OCI-LY1 (cell line): ENCODE data around the gene DNAH7.

Experiments used
- H2AFZ ChIP-seq: fragments of 200-600 bp; sonication (generic), shearing (Covaris generic); 2 replicates; pipeline ENCODE4 v1.6.0; 2014; ENCODE audit warnings: antibody characterized with exemption, mild to moderate bottlenecking, low read length
- H3F3A ChIP-seq: fragments of 200-600 bp; sonication (generic), shearing (Covaris generic); 2 replicates; pipeline ENCODE4 v1.6.0; 2014; ENCODE audit warnings: mild to moderate bottlenecking, antibody characterized with exemption, low read length, moderate library complexity; ENCODE audit not compliant: insufficient read depth
- H3K27ac ChIP-seq: fragments of 200-600 bp; sonication (generic); 2 replicates; pipeline ENCODE4 v1.5.1; 2014; ENCODE audit warnings: low read length, mixed run types, mild to moderate bottlenecking, low read depth; ENCODE audit not compliant: poor library complexity, severe bottlenecking
- H3K27me3 ChIP-seq: fragments of 200-600 bp; sonication (generic); 2 replicates; pipeline ENCODE4 v1.6.0; 2014; ENCODE audit warnings: antibody characterized with exemption, mild to moderate bottlenecking, low read length, moderate library complexity; ENCODE audit not compliant: insufficient read depth
- H3K36me3 ChIP-seq: fragments of 200-600 bp; sonication (generic); 2 replicates; pipeline ENCODE4 v1.6.1; 2014; ENCODE audit warnings: mild to moderate bottlenecking, antibody characterized with exemption, low read length, moderate library complexity, mixed read lengths; ENCODE audit not compliant: insufficient read depth
- H3K4me1 ChIP-seq: fragments of 200-600 bp; sonication (generic); 2 replicates; pipeline ENCODE4 v1.5.1; 2014; ENCODE audit warnings: mild to moderate bottlenecking, low read length, moderate library complexity; ENCODE audit not compliant: insufficient read depth, severe bottlenecking
- H3K4me2 ChIP-seq: fragments of 200-600 bp; sonication (generic), shearing (Covaris generic); 2 replicates; pipeline ENCODE4 v1.6.1; 2014; ENCODE audit warnings: low read length
- H3K4me3 ChIP-seq: fragments of 200-600 bp; sonication (generic); 2 replicates; pipeline ENCODE4 v1.5.1; 2014; ENCODE audit warnings: low read length, low read depth, mild to moderate bottlenecking, mixed read lengths; ENCODE audit not compliant: poor library complexity, severe bottlenecking
- H3K79me2 ChIP-seq: fragments of 200-600 bp; shearing (Covaris generic); 2 replicates; pipeline ENCODE4 v1.6.1; 2016; ENCODE audit warnings: mixed run types, low read length, mixed read lengths; ENCODE audit not compliant: insufficient read depth
- H3K9ac ChIP-seq: fragments of 200-600 bp; sonication (generic), shearing (Covaris generic); 2 replicates; pipeline ENCODE4 v1.6.1; 2014; ENCODE audit warnings: mild to moderate bottlenecking, low read length, mixed read lengths
- H3K9me2 ChIP-seq: fragments of 200-600 bp; sonication (generic), shearing (Covaris generic); 2 replicates; pipeline ENCODE4 v1.6.1; 2014; ENCODE audit warnings: low read depth, mild to moderate bottlenecking, low read length, mixed read lengths
- H3K9me3 ChIP-seq: fragments of 200-600 bp; shearing (Covaris generic); 2 replicates; pipeline ENCODE4 v1.6.1; 2014; ENCODE audit warnings: low read length, mixed read lengths
- H4K20me1 ChIP-seq: fragments of 200-600 bp; sonication (generic), shearing (Covaris generic); 2 replicates; pipeline ENCODE4 v1.6.0; 2016; ENCODE audit warnings: mild to moderate bottlenecking, low read length; ENCODE audit not compliant: insufficient read depth
- CTCF ChIP-seq: fragments of 200-600 bp; sonication (generic), shearing (Covaris generic); IDR thresholded peaks from 2 replicates; pipeline ENCODE4 v1.5.1; 2017; ENCODE audit warnings: mild to moderate bottlenecking, antibody characterized with exemption, low read length, moderate library complexity, mixed read lengths
- EZH2 ChIP-seq: fragments of 200-600 bp; sonication (generic), shearing (Covaris generic); IDR thresholded peaks from 2 replicates; pipeline ENCODE4 v1.8.0; 2017; ENCODE audit warnings: borderline replicate concordance, mixed run types, mild to moderate bottlenecking, antibody characterized with exemption, low read length, moderate library complexity, mixed read lengths

Gene DNAH7

DNA sequence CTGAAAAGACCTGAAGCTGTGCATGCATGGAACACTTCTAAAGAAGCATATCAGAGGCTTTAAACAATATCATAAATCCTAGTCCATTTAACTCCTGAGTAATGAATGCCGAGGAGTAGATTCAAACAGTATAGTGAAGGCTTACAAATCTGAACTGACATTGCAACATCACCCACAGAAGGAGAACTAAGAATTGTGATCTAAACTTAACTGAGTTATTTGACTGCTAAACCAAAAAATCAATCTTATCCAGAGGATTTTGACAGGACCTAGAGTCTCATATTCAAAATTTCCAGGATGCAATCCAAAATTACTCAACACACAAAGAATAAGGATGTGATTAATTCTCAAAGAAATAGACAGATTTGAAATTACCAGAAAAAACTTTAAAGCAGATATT is 230.6 kb downstream of the DNAH7 start:
- H2AFZ ChIP-seq: no peak overlapping the region
- H3K4me3 ChIP-seq: no peak overlapping the region
- no peaks in the 10 kb centered on the region for H3K27me3 ChIP-seq
- H3K9me2 ChIP-seq: no peaks in the 10 kb centered on the region
- H3K4me1 ChIP-seq: no peaks in the 10 kb centered on the region
- no peaks in the 10 kb centered on the region for H3F3A ChIP-seq
- no peak overlapping the region for H3K27ac ChIP-seq
- no peak overlapping the region for H3K9ac ChIP-seq
- H3K36me3 ChIP-seq: no peaks in the 10 kb centered on the region
- H3K9me3 ChIP-seq: no peaks in the 10 kb centered on the region
- H3K4me2 ChIP-seq: no peak overlapping the region
- H3K79me2 ChIP-seq: no peaks in the 10 kb centered on the region
- TF ChIP-seq EZH2: no peak
- H4K20me1 ChIP-seq: no peaks in the 10 kb centered on the region

DNA sequence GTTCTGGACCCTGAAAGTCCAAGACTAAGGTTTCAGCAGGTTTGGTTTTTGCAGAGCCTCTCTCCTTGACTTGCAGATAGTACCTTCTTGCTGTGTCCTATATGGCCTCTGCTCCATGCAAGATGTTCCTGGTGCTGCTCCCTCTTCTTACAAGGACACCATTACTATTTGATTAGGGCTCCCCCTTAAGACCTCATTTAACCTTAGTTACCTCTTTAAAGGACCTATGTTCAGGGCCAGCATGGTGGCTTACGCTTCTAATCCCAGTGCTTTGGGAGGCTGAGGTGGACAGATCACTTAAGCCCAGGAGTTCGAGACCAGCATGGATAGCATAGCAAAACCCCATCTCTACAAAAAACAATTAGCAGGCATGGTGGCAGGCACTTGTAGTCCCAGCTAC is 232.6 kb downstream of the DNAH7 start:
- Histone ChIP-seq H3K79me2 (no peaks in the 10 kb centered on the region), H3K9me2 (no peaks in the 10 kb centered on the region), H3K4me3 (no peak overlapping the region), H3K4me1 (no peaks in the 10 kb centered on the region), H2AFZ (no peak overlapping the region), H4K20me1 (no peaks in the 10 kb centered on the region), H3K27me3 (no peaks in the 10 kb centered on the region), H3F3A (no peaks in the 10 kb centered on the region), H3K4me2 (no peak overlapping the region), H3K9me3 (no peaks in the 10 kb centered on the region), H3K9ac (no peak overlapping the region), H3K36me3 (no peaks in the 10 kb centered on the region), H3K27ac (no peak overlapping the region)
- TF ChIP-seq CTCF: no peak
- TF ChIP-seq EZH2: no peak

- H3K79me2 ChIP-seq: no peaks in the 10 kb centered on the region
- no peaks in the 10 kb centered on the region for H3K4me1 ChIP-seq
- H4K20me1 ChIP-seq: no peaks in the 10 kb centered on the region
- no peak overlapping the region for H3K4me3 ChIP-seq
- H3K27ac ChIP-seq: no peak overlapping the region
- H3K27me3 ChIP-seq: no peaks in the 10 kb centered on the region
- no peak overlapping the region for H3K4me2 ChIP-seq
- no peaks in the 10 kb centered on the region for H3K9me2 ChIP-seq
- H3K36me3 ChIP-seq: no peaks in the 10 kb centered on the region
- no peak overlapping the region for H3K9ac ChIP-seq
- TF ChIP-seq CTCF: no peak
- no peak for TF ChIP-seq EZH2
- H3F3A ChIP-seq: no peaks in the 10 kb centered on the region
- no peaks in the 10 kb centered on the region for H3K9me3 ChIP-seq
- H2AFZ ChIP-seq: no peak overlapping the region
Measured at GRCh38 chr2:195834836-195835235, 233.8 kb downstream of the DNAH7 start.
